HepG2 (cell line): ENCODE results near the gene SLC43A1. TPM values are rescaled to one million over a fixed set of nuclear protein-coding genes. Genes with fewer than 3 reads are reported as not detected.

Experiments used
- ATF3 ChIP-seq: sonication (generic); formaldehyde crosslinking; IDR thresholded peaks from 2 replicates; pipeline ENCODE4 v1.4.0; 2020; ENCODE audit warnings: missing genetic modification reagents
- E2F1 ChIP-seq: sonication (generic); formaldehyde crosslinking; IDR thresholded peaks from 2 replicates; pipeline ENCODE4 v1.5.0; 2020; ENCODE audit warnings: missing genetic modification reagents
- ESRRA ChIP-seq: sonication (generic); formaldehyde crosslinking; IDR thresholded peaks from 2 replicates; pipeline ENCODE4 v1.5.1; 2020; ENCODE audit warnings: mild to moderate bottlenecking, low read depth, missing genetic modification reagents
- GATAD1 ChIP-seq: IDR thresholded peaks from 2 replicates; pipeline ENCODE4 v1.6.1; 2016; ENCODE audit warnings: missing genetic modification reagents, missing compliant biosample characterization
- HNF4G ChIP-seq, 2 experiments: sonication (generic) in 1 of 2; formaldehyde crosslinking in 1 of 2; IDR thresholded peaks; 2 replicates each; pipeline versions ENCODE4 v1.4.0 to v1.6.1; 2011 to 2020; ENCODE audit warnings: borderline replicate concordance in 2 of 2, low read depth in 2 of 2, mild to moderate bottlenecking in 2 of 2, low read length in 1 of 2, missing genetic modification reagents in 1 of 2, moderate library complexity in 1 of 2
- HOXA3 ChIP-seq: sonication (generic); formaldehyde crosslinking; IDR thresholded peaks from 2 replicates; pipeline ENCODE4 v1.5.0; 2020; ENCODE audit warnings: missing genetic modification reagents
- KDM2A ChIP-seq: sonication (generic); formaldehyde crosslinking; IDR thresholded peaks from 2 replicates; pipeline ENCODE4 v1.4.0; 2020; ENCODE audit warnings: low read depth, missing genetic modification reagents, borderline replicate concordance
- MIER3 ChIP-seq: IDR thresholded peaks from 2 replicates; pipeline ENCODE4 v1.6.1; 2016; ENCODE audit warnings: missing compliant biosample characterization, borderline replicate concordance
- NR2F6 ChIP-seq, 2 experiments: IDR thresholded peaks; 2 replicates each; pipeline ENCODE4 v1.6.1; 2016; ENCODE audit warnings: antibody characterized with exemption in 1 of 2, mild to moderate bottlenecking in 1 of 2
- ONECUT2 ChIP-seq: sonication (generic); formaldehyde crosslinking; IDR thresholded peaks from 2 replicates; pipeline ENCODE4 v1.4.0; 2020; ENCODE audit warnings: missing genetic modification reagents
- SALL2 ChIP-seq: sonication (generic); formaldehyde crosslinking; IDR thresholded peaks from 2 replicates; pipeline ENCODE4 v1.8.1; 2023; ENCODE audit warnings: mild to moderate bottlenecking, missing genetic modification reagents, inconsistent platforms
- SMC3 ChIP-seq: IDR thresholded peaks from 2 replicates; pipeline ENCODE4 v1.6.1; 2011; ENCODE audit warnings: low read length, improper control_type of control experiment
- SMYD3 ChIP-seq: sonication (generic); formaldehyde crosslinking; IDR thresholded peaks from 2 replicates; pipeline ENCODE4 v1.8.1; 2023; ENCODE audit warnings: mild to moderate bottlenecking, missing genetic modification reagents
- SOX6 ChIP-seq, 2 experiments: fragments of 450-650 bp in 1 of 2; sonication (generic) in 1 of 2; formaldehyde crosslinking in 1 of 2; IDR thresholded peaks; 2 replicates each; pipeline versions ENCODE4 v1.4.0 to v1.6.1; 2017 to 2020; ENCODE audit warnings: antibody characterized with exemption in 1 of 2, mild to moderate bottlenecking in 1 of 2, missing genetic modification reagents in 1 of 2
- SPEN ChIP-seq: sonication (generic); formaldehyde crosslinking; IDR thresholded peaks from 2 replicates; pipeline ENCODE4 v1.5.1; 2020; ENCODE audit warnings: low read depth, mild to moderate bottlenecking, missing genetic modification reagents
- TEAD3 ChIP-seq: optimal IDR thresholded peaks from 2 replicates; pipeline ENCODE3; 2016; ENCODE audit warnings: borderline replicate concordance
- THAP11 ChIP-seq: IDR thresholded peaks from 2 replicates; pipeline ENCODE4 v1.6.1; 2016; ENCODE audit warnings: missing biosample characterization, missing genetic modification reagents
- ZBTB37 ChIP-seq: sonication (generic); formaldehyde crosslinking; IDR thresholded peaks from 2 replicates; pipeline ENCODE4 v1.4.0; 2020; ENCODE audit warnings: mild to moderate bottlenecking, missing genetic modification reagents
- ZNF501 ChIP-seq: sonication (generic); formaldehyde crosslinking; IDR thresholded peaks from 2 replicates; pipeline ENCODE4 v1.5.1; 2020; ENCODE audit warnings: mild to moderate bottlenecking, moderate library complexity, missing genetic modification reagents
- ZNF652 ChIP-seq: IDR thresholded peaks from 2 replicates; pipeline ENCODE4 v1.6.1; 2016; ENCODE audit warnings: low read depth, borderline replicate concordance
- ZNF777 ChIP-seq: sonication (generic); formaldehyde crosslinking; IDR thresholded peaks from 2 replicates; pipeline ENCODE4 v1.4.0; 2020; ENCODE audit warnings: missing genetic modification reagents
- ZNF788 ChIP-seq: sonication (generic); formaldehyde crosslinking; IDR thresholded peaks from 2 replicates; pipeline ENCODE4 v1.5.0; 2020; ENCODE audit warnings: mild to moderate bottlenecking, missing genetic modification reagents, borderline replicate concordance
- polyA plus RNA-seq, 8 experiments: library from polyadenylated mRNA; depleted of rRNA in 3 of 8; stranded (reverse) in 7 of 8; unstranded in 1 of 8; fragments of >200 nt; fragmentation: Illumina TruSeq in 4 of 8; extraction: Trizol in 4 of 8; gene quantifications; 2 replicates each; pipeline versions ENCODE4 v1.2.1 to v1.2.3, GENCODE V29; 2011 to 2016; ENCODE audit warnings: low read depth in 4 of 8, missing spikeins in 1 of 8, mixed read lengths in 1 of 8; ENCODE audit not compliant: insufficient read depth in 1 of 8
- total RNA-seq, 5 experiments: library from RNA; depleted of rRNA; stranded (reverse); fragments of >200 nt; fragmentation: Illumina TruSeq; extraction: Trizol; gene quantifications; 2 replicates each; pipeline ENCODE4 v1.2.3, GENCODE V29; 2016; ENCODE audit warnings: low read depth in 1 of 5
- TF ChIP-seq, protein P1 (sequence below), 2 experiments: sonication (generic) in 1 of 2; formaldehyde crosslinking in 1 of 2; IDR thresholded peaks; 2 replicates each; pipeline versions ENCODE4 v1.4.0 to v1.6.1; 2018 to 2020; ENCODE audit warnings: missing genetic modification reagents in 2 of 2, borderline replicate concordance in 1 of 2, low read depth in 1 of 2, mild to moderate bottlenecking in 1 of 2, missing biosample characterization in 1 of 2
- TF ChIP-seq, protein P2 (sequence below): IDR thresholded peaks from 2 replicates; pipeline ENCODE4 v1.6.1; 2016; ENCODE audit warnings: missing genetic modification reagents, missing compliant biosample characterization

SLC43A1 gene
- total and polyA plus RNA-seq, 2 of the 13 experiments (the other 11 are each of a cell fraction or from before 2014, with no cell fraction given): 72.3 to 87.6 TPM

GRCh38 chr11:57456960-57457642 is 58.4 kb downstream of the SLC43A1 start (continued):
- TF ChIP-seq, protein P1, sequence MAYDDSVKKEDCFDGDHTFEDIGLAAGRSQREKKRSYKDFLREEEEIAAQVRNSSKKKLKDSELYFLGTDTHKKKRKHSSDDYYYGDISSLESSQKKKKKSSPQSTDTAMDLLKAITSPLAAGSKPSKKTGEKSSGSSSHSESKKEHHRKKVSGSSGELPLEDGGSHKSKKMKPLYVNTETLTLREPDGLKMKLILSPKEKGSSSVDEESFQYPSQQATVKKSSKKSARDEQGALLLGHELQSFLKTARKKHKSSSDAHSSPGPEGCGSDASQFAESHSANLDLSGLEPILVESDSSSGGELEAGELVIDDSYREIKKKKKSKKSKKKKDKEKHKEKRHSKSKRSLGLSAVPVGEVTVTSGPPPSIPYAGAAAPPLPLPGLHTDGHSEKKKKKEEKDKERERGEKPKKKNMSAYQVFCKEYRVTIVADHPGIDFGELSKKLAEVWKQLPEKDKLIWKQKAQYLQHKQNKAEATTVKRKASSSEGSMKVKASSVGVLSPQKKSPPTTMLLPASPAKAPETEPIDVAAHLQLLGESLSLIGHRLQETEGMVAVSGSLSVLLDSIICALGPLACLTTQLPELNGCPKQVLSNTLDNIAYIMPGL (CRISPR knock-in tag; IDR thresholded peaks at IDR 0.05; ENCODE audit: borderline replicate concordance in 1 of 2, low read depth in 1 of 2): peak; percentile 72 to 77; a peak in 3 of 4 replicates
- TF ChIP-seq TEAD3 (CRISPR knock-in tag) (peak; percentile 35), ZNF501 (CRISPR knock-in tag) (peak; percentile 72; the same call in 1 of the 2 replicates), HOXA3 (CRISPR knock-in tag) (peak; percentile 23; the same call in 1 of the 2 replicates), GATAD1 (CRISPR knock-in tag) (peak; percentile 16; the same call in 1 of the 2 replicates), SMYD3 (CRISPR knock-in tag) (no peak), ZNF652 (CRISPR knock-in tag) (peak; percentile 26; the same call in 1 of the 2 replicates), SPEN (CRISPR knock-in tag) (peak; percentile 49; the same call in 1 of the 2 replicates), ATF3 (CRISPR knock-in tag) (no peak), NR2F6 (IDR thresholded peaks at IDR 0.05) (no peak), NR2F6 (CRISPR knock-in tag; IDR thresholded peaks at IDR 0.05) (peak; percentile 48; the same call in 1 of the 2 replicates), ZBTB37 (CRISPR knock-in tag) (no peak), KDM2A (CRISPR knock-in tag) (peak; percentile 79; the same call in 1 of the 2 replicates), THAP11 (CRISPR knock-in tag) (peak; percentile 58; the same call in 1 of the 2 replicates), HNF4G (IDR thresholded peaks at IDR 0.05; ENCODE audit: borderline replicate concordance, low read depth, low read length) (peak; percentile 32; the same call in 1 of the 2 replicates), HNF4G (CRISPR knock-in tag; IDR thresholded peaks at IDR 0.05; ENCODE audit: borderline replicate concordance, low read depth) (no peak), SMC3 (peak; percentile 69; the same call in 1 of the 2 replicates), ESRRA (CRISPR knock-in tag) (no peak), ONECUT2 (CRISPR knock-in tag) (no peak), ZNF788 (0 out of 2 replicates have a peak, but pooled peaks have one; percentile 39), SOX6 (IDR thresholded peaks at IDR 0.05) (no peak), SOX6 (CRISPR knock-in tag; IDR thresholded peaks at IDR 0.05) (peak; percentile 55), MIER3 (CRISPR knock-in tag) (peak; percentile 64; the same call in 1 of the 2 replicates), E2F1 (CRISPR knock-in tag) (no peak), SALL2 (CRISPR knock-in tag) (0 out of 2 replicates have a peak, but pooled peaks have one; percentile 60), ZNF777 (CRISPR knock-in tag) (peak; percentile 66; the same call in 1 of the 2 replicates)
- TF ChIP-seq, protein P2, sequence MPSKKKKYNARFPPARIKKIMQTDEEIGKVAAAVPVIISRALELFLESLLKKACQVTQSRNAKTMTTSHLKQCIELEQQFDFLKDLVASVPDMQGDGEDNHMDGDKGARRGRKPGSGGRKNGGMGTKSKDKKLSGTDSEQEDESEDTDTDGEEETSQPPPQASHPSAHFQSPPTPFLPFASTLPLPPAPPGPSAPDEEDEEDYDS (CRISPR knock-in tag): peak; percentile 60; the same call in 1 of the 2 replicates
